ENCODE results near the gene UBB. TPM values are rescaled to one million over a fixed set of nuclear protein-coding genes. Genes with fewer than 3 reads are reported as not detected.

The UBB gene
- 100 to 1,000 TPM; 574 to 927 (median 633) TPM for total RNA-seq

- Histone ChIP-seq H3K9me3 (no peaks in the 10 kb centered on the region), H3K4me1 (peaks cover 0 to 36% (median 0%) of the 10 kb centered on the region in 4 donors), H3K27me3 (no peaks in the 10 kb centered on the region), H3K27ac (peak within 1 kb of the TSS; percentile 87 to 95 (median 92)), H3K36me3 (peaks cover 0 to 17% (median 0%) of the 10 kb centered on the region in 3 donors), H3K4me3 (peak within 1 kb of the TSS; percentile 62 to 76 (median 67))
- peak; percentile 94 to 98 (median 97) for DNase-seq
- peak; percentile 98 to 99 for TF ChIP-seq POLR2A (IDR thresholded peaks at IDR 0.05)
- peak in 1 of 6 experiments; percentile 6 for TF ChIP-seq CTCF (IDR thresholded peaks at IDR 0.05)
Observed at GRCh38 chr17:16380640-16381495, at the start of gene UBB. UBB (plus strand) TSS chr17:16381091; CDS start chr17:16381908, 817 bp downstream.

- no peak overlapping the region for H3K27ac ChIP-seq
- TF ChIP-seq CTCF (IDR thresholded peaks at IDR 0.05) (no peak), POLR2A (IDR thresholded peaks at IDR 0.05) (no peak)
- H3K36me3 ChIP-seq, result peaks cover 0 to 9% (median 0%) of the 10 kb centered on the region in 3 donors
- no peaks in the 10 kb centered on the region for H3K27me3 ChIP-seq
- H3K4me1 ChIP-seq, result no peaks in the 10 kb centered on the region
- H3K4me3 ChIP-seq, result no peak overlapping the region
- no peaks in the 10 kb centered on the region for H3K9me3 ChIP-seq
- no peak for DNase-seq
Observed at GRCh38 chr17:16338391-16338790, 42.5 kb upstream of the UBB start.

GRCh38 chr17:16339402-16339801 is 41.5 kb upstream of the UBB start:
- no peak for DNase-seq
- H3K27me3 ChIP-seq, result no peaks in the 10 kb centered on the region

GRCh38 chr17:16339959-16340358 is 40.9 kb upstream of the UBB start:
- DNase-seq, result no peak
- Histone ChIP-seq H3K36me3 (peaks cover 0 to 22% (median 0%) of the 10 kb centered on the region in 3 donors), H3K27ac (no peak overlapping the region), H3K4me1 (no peaks in the 10 kb centered on the region), H3K27me3 (no peaks in the 10 kb centered on the region), H3K9me3 (no peaks in the 10 kb centered on the region), H3K4me3 (no peak overlapping the region)
- TF ChIP-seq CTCF (IDR thresholded peaks at IDR 0.05) (no peak), POLR2A (IDR thresholded peaks at IDR 0.05) (no peak)

More at GRCh38 chr17:16339402-16339801, 41.5 kb upstream of the UBB start:
- H3K36me3 ChIP-seq, result peaks cover 0 to 17% (median 0%) of the 10 kb centered on the region in 3 donors
- no peaks in the 10 kb centered on the region for H3K9me3 ChIP-seq
- no peak overlapping the region for H3K4me3 ChIP-seq
- TF ChIP-seq CTCF (IDR thresholded peaks at IDR 0.05) (no peak), POLR2A (IDR thresholded peaks at IDR 0.05) (no peak)
- H3K27ac ChIP-seq, result no peak overlapping the region
- no peaks in the 10 kb centered on the region for H3K4me1 ChIP-seq

- Histone ChIP-seq H3K4me3 (no peak overlapping the region), H3K9me3 (no peaks in the 10 kb centered on the region), H3K27me3 (no peaks in the 10 kb centered on the region), H3K36me3 (peaks cover 0 to 34% (median 0%) of the 10 kb centered on the region in 3 donors), H3K27ac (no peak overlapping the region), H3K4me1 (no peaks in the 10 kb centered on the region)
- TF ChIP-seq POLR2A (IDR thresholded peaks at IDR 0.05) (no peak), CTCF (IDR thresholded peaks at IDR 0.05) (no peak)
- no peak for DNase-seq
Observed at GRCh38 chr17:16342979-16343378, 37.9 kb upstream of the UBB start.
